Measurements from ENCODE around the gene OR4L1.
"Not testable (repeated sequence)": the region's sequence is repeated elsewhere in the genome, so short reads cannot be mapped to it uniquely, and the experiment has no call there.

Gene OR4L1
- 0 reads per million in 3 experiments for total RNA-seq

- no peak for DNase-seq
Measured at GRCh38 chr14:20059745-20060144, at the start of gene OR4L1. OR4L1 (plus strand) TSS chr14:20060045; CDS start chr14:20060045, 0 bp downstream.

- DNase-seq = no peak
Measured at GRCh38 chr14:20019257-20019865, 40.5 kb upstream of the OR4L1 start, which contains the start of gene OR4K14. OR4K14 (minus strand) TSS chr14:20019307; CDS start chr14:20015193, 4,114 bp downstream.

GRCh38 chr14:20031058-20031457, 28.8 kb upstream of the OR4L1 start:
- no peak for DNase-seq

GRCh38 chr14:20035449-20035848, 24.4 kb upstream of the OR4L1 start:
- no peak for DNase-seq

GRCh38 chr14:20035938-20036337, 23.9 kb upstream of the OR4L1 start, which contains the start of gene OR4K13:
OR4K13 (minus strand) TSS chr14:20036038; CDS start chr14:20034758, 1,280 bp downstream.
- no peak for DNase-seq

- no peak for DNase-seq
Measured at GRCh38 chr14:20044243-20044642, 15.6 kb upstream of the OR4L1 start.

- DNase-seq = no peak
Measured at GRCh38 chr14:20048202-20048601, 11.6 kb upstream of the OR4L1 start.

GRCh38 chr14:20092050-20092449, 32.2 kb downstream of the OR4L1 start:
- no peak for DNase-seq

GRCh38 chr14:20093442-20093841, 33.6 kb downstream of the OR4L1 start:
- DNase-seq = no peak

GRCh38 chr14:20098926-20099770, 39.3 kb downstream of the OR4L1 start:
- not testable (repeated sequence) for DNase-seq

GRCh38 chr14:20110438-20110837, 50.6 kb downstream of the OR4L1 start, which contains the start of gene OR4K17:
OR4K17 (plus strand) TSS chr14:20110739; CDS start chr14:20117500, 6,761 bp downstream.
- DNase-seq = no peak

Measured in central memory CD4-positive, alpha-beta T cell (primary cell).